Smooth muscle cell (in vitro differentiated cells): ENCODE measurements around the gene KIAA0319L. TPM values are rescaled to one million over a fixed set of nuclear protein-coding genes. Genes with fewer than 3 reads are reported as not detected.

Experiments used
- DNase-seq: peaks from one replicate; lab custom pipeline; 2025; ENCODE audit not compliant: unreplicated experiment; lab: John Stamatoyannopoulos, UW
- H2AFZ ChIP-seq: fragments of 200-600 bp; sonication (generic); 2 replicates; pipeline ENCODE4 v1.6.0; 2016; ENCODE audit warnings: antibody characterized with exemption, low read depth, mild to moderate bottlenecking
- H3F3A ChIP-seq: fragments of 200-600 bp; sonication (generic); 2 replicates; pipeline ENCODE4 v1.6.0; 2017; ENCODE audit warnings: antibody characterized with exemption, low read depth
- H3K27ac ChIP-seq: fragments of 200-600 bp; sonication (generic); 2 replicates; pipeline ENCODE4 v1.5.1; 2016; ENCODE audit warnings: low read depth, mild to moderate bottlenecking
- H3K27me3 ChIP-seq: fragments of 200-600 bp; sonication (generic); 2 replicates; pipeline ENCODE4 v1.6.1; 2016; ENCODE audit warnings: low read depth, mild to moderate bottlenecking
- H3K36me3 ChIP-seq: fragments of 200-600 bp; sonication (generic); 2 replicates; pipeline ENCODE4 v1.5.1; 2016; ENCODE audit warnings: low read depth
- H3K4me1 ChIP-seq: fragments of 200-600 bp; sonication (generic); 2 replicates; pipeline ENCODE4 v1.5.1; 2016; ENCODE audit warnings: low read depth
- H3K4me2 ChIP-seq: fragments of 200-600 bp; sonication (generic); 2 replicates; pipeline ENCODE4 v1.6.0; 2016; ENCODE audit warnings: mild to moderate bottlenecking
- H3K4me3 ChIP-seq: fragments of 200-600 bp; sonication (generic); 2 replicates; pipeline ENCODE4 v1.5.1; 2016; ENCODE audit warnings: mild to moderate bottlenecking
- H3K79me2 ChIP-seq: fragments of 200-600 bp; sonication (generic); 2 replicates; pipeline ENCODE4 v1.6.0; 2016; ENCODE audit warnings: low read depth, mild to moderate bottlenecking
- H3K9ac ChIP-seq: fragments of 200-600 bp; sonication (generic); 2 replicates; pipeline ENCODE4 v1.6.0; 2016; ENCODE audit warnings: low read depth
- H3K9me3 ChIP-seq: fragments of 200-600 bp; sonication (generic); replicated peaks from 2 replicates; pipeline ENCODE4 v1.5.1; 2016; ENCODE audit warnings: low read depth
- H4K20me1 ChIP-seq: fragments of 200-600 bp; sonication (generic); 2 replicates; pipeline ENCODE4 v1.6.0; 2016; ENCODE audit warnings: low read depth
- WGBS: methylation state at CpG from one replicate; pipeline ENCODE4 v1.1.7; 2016; ENCODE audit warnings: low lambda C conversion rate; 5-methylcytosine and 5-hydroxymethylcytosine counted together
- polyA plus RNA-seq: library from polyadenylated mRNA; unstranded; fragments of >200 nt; fragmentation: Nextera tagmentation; extraction: Ambion mirVana; gene quantifications from 2 replicates; pipeline ENCODE4 v1.2.1, GENCODE V29; 2016
- total RNA-seq: library from RNA; depleted of rRNA; stranded (reverse); fragments of >200 nt; gene quantifications from 2 replicates; pipeline ENCODE4 v1.2.3, GENCODE V29; 2014
- TF ChIP-seq, protein P1 (sequence below): fragments of 200-600 bp; sonication (generic); IDR thresholded peaks from 2 replicates; pipeline ENCODE4 v1.5.1; 2017; ENCODE audit warnings: borderline replicate concordance, mild to moderate bottlenecking, antibody characterized with exemption; ENCODE audit not compliant: insufficient read depth, poor library complexity, severe bottlenecking

Gene KIAA0319L
- total and polyA plus RNA-seq, 2 experiments from 2014 or later = 30.1 to 37.0 TPM

DNA sequence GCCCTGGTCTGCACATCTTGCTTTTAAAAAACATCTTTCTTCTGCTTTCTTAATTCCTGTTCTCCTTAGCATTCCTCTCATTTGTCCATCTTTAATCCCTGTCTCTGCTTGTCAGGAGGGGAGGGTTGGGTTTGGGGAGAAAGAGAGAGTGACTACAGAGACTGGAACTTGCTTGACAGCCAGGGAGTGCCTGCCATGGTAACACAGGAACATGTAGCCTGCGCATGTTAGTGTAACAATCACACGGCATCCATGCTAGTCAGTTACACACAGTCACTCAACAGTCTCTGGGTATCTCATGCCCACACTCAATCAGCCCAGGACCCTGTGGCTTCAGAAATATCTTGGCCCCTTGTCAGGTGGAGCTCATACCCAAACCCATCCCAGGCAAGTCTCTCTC lies 15.1 kb upstream of the KIAA0319L start:
- Histone ChIP-seq H3K4me2 (peak overlapping the region; percentile 93), H3K9me3 (no peaks in the 10 kb centered on the region), H3K79me2 (no peaks in the 10 kb centered on the region), H3K4me3 (no peak overlapping the region), H3K4me1 (peaks cover 12% of the 10 kb centered on the region), H3K27me3 (peaks cover 61% of the 10 kb centered on the region), H3K9ac (no peak overlapping the region), H3K27ac (no peak overlapping the region), H3F3A (peaks cover 3% of the 10 kb centered on the region), H3K36me3 (no peaks in the 10 kb centered on the region), H4K20me1 (no peaks in the 10 kb centered on the region), H2AFZ (no peak overlapping the region)
- TF ChIP-seq, protein P1, sequence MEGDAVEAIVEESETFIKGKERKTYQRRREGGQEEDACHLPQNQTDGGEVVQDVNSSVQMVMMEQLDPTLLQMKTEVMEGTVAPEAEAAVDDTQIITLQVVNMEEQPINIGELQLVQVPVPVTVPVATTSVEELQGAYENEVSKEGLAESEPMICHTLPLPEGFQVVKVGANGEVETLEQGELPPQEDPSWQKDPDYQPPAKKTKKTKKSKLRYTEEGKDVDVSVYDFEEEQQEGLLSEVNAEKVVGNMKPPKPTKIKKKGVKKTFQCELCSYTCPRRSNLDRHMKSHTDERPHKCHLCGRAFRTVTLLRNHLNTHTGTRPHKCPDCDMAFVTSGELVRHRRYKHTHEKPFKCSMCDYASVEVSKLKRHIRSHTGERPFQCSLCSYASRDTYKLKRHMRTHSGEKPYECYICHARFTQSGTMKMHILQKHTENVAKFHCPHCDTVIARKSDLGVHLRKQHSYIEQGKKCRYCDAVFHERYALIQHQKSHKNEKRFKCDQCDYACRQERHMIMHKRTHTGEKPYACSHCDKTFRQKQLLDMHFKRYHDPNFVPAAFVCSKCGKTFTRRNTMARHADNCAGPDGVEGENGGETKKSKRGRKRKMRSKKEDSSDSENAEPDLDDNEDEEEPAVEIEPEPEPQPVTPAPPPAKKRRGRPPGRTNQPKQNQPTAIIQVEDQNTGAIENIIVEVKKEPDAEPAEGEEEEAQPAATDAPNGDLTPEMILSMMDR = no peak
- no peak for DNase-seq
- WGBS = 83% methylated on average over 2 of the region's 2 CpGs

- Histone ChIP-seq H3K9ac (no peak overlapping the region), H3F3A (peaks cover 3% of the 10 kb centered on the region), H3K36me3 (no peaks in the 10 kb centered on the region), H4K20me1 (no peaks in the 10 kb centered on the region), H3K27ac (no peak overlapping the region), H3K9me3 (no peaks in the 10 kb centered on the region), H2AFZ (no peak overlapping the region), H3K79me2 (no peaks in the 10 kb centered on the region), H3K4me2 (no peak overlapping the region), H3K27me3 (peaks cover 50% of the 10 kb centered on the region), H3K4me3 (no peak overlapping the region), H3K4me1 (peaks cover 12% of the 10 kb centered on the region)
- TF ChIP-seq, protein P1 = no peak
- WGBS = 90% methylated on average over 8 of the region's 8 CpGs
- DNase-seq = no peak
Observed at GRCh38 chr1:35571263-35571662, 14.1 kb upstream of the KIAA0319L start.

GRCh38 chr1:35570589-35571137 lies 13.5 kb upstream of the KIAA0319L start:
- TF ChIP-seq, protein P1 = no peak
- peaks cover 3% of the 10 kb centered on the region for H3F3A ChIP-seq
- WGBS = 56% methylated on average over 10 of the region's 10 CpGs
- H3K79me2 ChIP-seq = no peaks in the 10 kb centered on the region
- H3K36me3 ChIP-seq = no peaks in the 10 kb centered on the region
- H4K20me1 ChIP-seq = no peaks in the 10 kb centered on the region
- DNase-seq = no peak
- no peaks in the 10 kb centered on the region for H3K9me3 ChIP-seq
- H3K27me3 ChIP-seq = peaks cover 44% of the 10 kb centered on the region
- peaks cover 12% of the 10 kb centered on the region for H3K4me1 ChIP-seq
- no peak overlapping the region for H2AFZ ChIP-seq
- H3K4me2 ChIP-seq = no peak overlapping the region
- H3K9ac ChIP-seq = no peak overlapping the region
- H3K27ac ChIP-seq = no peak overlapping the region
- H3K4me3 ChIP-seq = no peak overlapping the region

GRCh38 chr1:35569936-35570335 lies 12.7 kb upstream of the KIAA0319L start:
- no peak overlapping the region for H3K9ac ChIP-seq
- no peaks in the 10 kb centered on the region for H3K79me2 ChIP-seq
- no peak for DNase-seq
- H3F3A ChIP-seq = peaks cover under 1% of the 10 kb centered on the region
- H4K20me1 ChIP-seq = peaks cover 5% of the 10 kb centered on the region
- H3K27ac ChIP-seq = no peak overlapping the region
- H3K36me3 ChIP-seq = no peaks in the 10 kb centered on the region
- TF ChIP-seq, protein P1 = no peak
- peaks cover 37% of the 10 kb centered on the region for H3K27me3 ChIP-seq
- H3K4me1 ChIP-seq = peaks cover 12% of the 10 kb centered on the region
- 70% methylated on average over 1 of the region's 1 CpG for WGBS
- no peak overlapping the region for H3K4me3 ChIP-seq
- no peak overlapping the region for H3K4me2 ChIP-seq
- no peaks in the 10 kb centered on the region for H3K9me3 ChIP-seq
- no peak overlapping the region for H2AFZ ChIP-seq
